GM19238 (cell line): ENCODE results near the gene GULP1.

Experiments used
- DNase-seq: peaks from one replicate; pipeline ENCODE4 v3.0.0; 2011; ENCODE audit warnings: low spot score; ENCODE audit not compliant: insufficient read length

The GULP1 gene

GRCh38 chr2:188634656-188635055 is 343.0 kb downstream of the GULP1 start:
- no peak for DNase-seq
